GM18526 (cell line): ENCODE results near the gene BAIAP2L1.

Experiments
- POLR2A ChIP-seq: IDR thresholded peaks from 3 replicates; pipeline ENCODE4 v1.6.1; 2011; ENCODE audit not compliant: insufficient read length; ENCODE audit errors: extremely low read depth

BAIAP2L1 gene

GRCh38 chr7:98364220-98364619 lies 36.7 kb downstream of the BAIAP2L1 start:
- TF ChIP-seq POLR2A: no peak

- no peak for TF ChIP-seq POLR2A
Observed at GRCh38 chr7:98362517-98362916, 38.4 kb downstream of the BAIAP2L1 start.

- TF ChIP-seq POLR2A: no peak
Observed at GRCh38 chr7:98360221-98361130, 40.4 kb downstream of the BAIAP2L1 start.

- no peak for TF ChIP-seq POLR2A
Observed at GRCh38 chr7:98359395-98359794, 41.5 kb downstream of the BAIAP2L1 start.

- TF ChIP-seq POLR2A: no peak
Observed at GRCh38 chr7:98358706-98359105, 42.2 kb downstream of the BAIAP2L1 start.

- TF ChIP-seq POLR2A: no peak
Observed at GRCh38 chr7:98357751-98358161, 43.1 kb downstream of the BAIAP2L1 start.

GRCh38 chr7:98355250-98355538 lies 45.7 kb downstream of the BAIAP2L1 start:
- TF ChIP-seq POLR2A: no peak

GRCh38 chr7:98354511-98355249 lies 46.2 kb downstream of the BAIAP2L1 start:
- TF ChIP-seq POLR2A: no peak

GRCh38 chr7:98354052-98354451 lies 46.8 kb downstream of the BAIAP2L1 start:
- no peak for TF ChIP-seq POLR2A

- no peak for TF ChIP-seq POLR2A
Observed at GRCh38 chr7:98352621-98353020, 48.3 kb downstream of the BAIAP2L1 start.

GRCh38 chr7:98351136-98351535 lies 49.8 kb downstream of the BAIAP2L1 start:
- no peak for TF ChIP-seq POLR2A

GRCh38 chr7:98348726-98349474 lies 52.0 kb downstream of the BAIAP2L1 start:
- TF ChIP-seq POLR2A: no peak

- TF ChIP-seq POLR2A: no peak
Observed at GRCh38 chr7:98346515-98347069, 54.3 kb downstream of the BAIAP2L1 start.

- no peak for TF ChIP-seq POLR2A
Observed at GRCh38 chr7:98341106-98341505, 59.8 kb downstream of the BAIAP2L1 start.

GRCh38 chr7:98339043-98339442 lies 61.8 kb downstream of the BAIAP2L1 start:
- no peak for TF ChIP-seq POLR2A

- no peak for TF ChIP-seq POLR2A
Observed at GRCh38 chr7:98338441-98338840, 62.4 kb downstream of the BAIAP2L1 start.

- no peak for TF ChIP-seq POLR2A
Observed at GRCh38 chr7:98335411-98335977, 65.4 kb downstream of the BAIAP2L1 start.
